GM08714 (cell line): ENCODE data around the gene CD99L2.

Experiments
- H3K4me3 ChIP-seq: fragments of 200-500 bp; sonication (Bioruptor generic); 2 replicates; pipeline ENCODE4 v1.5.1; 2014; ENCODE audit warnings: mild to moderate bottlenecking, low read length, inconsistent platforms
- ZNF274 ChIP-seq: IDR thresholded peaks from 2 replicates; pipeline ENCODE4 v1.6.1; 2012; ENCODE audit warnings: mild to moderate bottlenecking, low read depth, low read length

Gene CD99L2

DNA sequence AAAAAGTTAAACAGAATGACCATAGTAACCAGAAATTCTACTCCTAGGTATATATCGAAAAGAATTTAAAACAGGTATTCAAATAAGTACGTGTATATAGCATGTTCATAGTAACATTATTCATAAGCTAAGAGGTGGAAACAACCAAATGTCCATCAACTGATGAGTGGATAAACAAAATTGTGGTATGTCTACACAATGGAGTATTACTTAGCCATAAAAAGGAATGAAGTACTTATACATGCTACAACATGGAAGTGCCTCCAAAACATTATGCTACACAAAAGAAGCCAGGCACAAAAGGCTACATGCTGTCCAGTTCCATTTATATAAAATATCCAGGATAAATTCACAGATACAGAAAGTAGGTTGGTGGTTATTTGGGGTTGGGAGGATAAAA is 76.5 kb downstream of the CD99L2 start:
- no peak for TF ChIP-seq ZNF274

DNA sequence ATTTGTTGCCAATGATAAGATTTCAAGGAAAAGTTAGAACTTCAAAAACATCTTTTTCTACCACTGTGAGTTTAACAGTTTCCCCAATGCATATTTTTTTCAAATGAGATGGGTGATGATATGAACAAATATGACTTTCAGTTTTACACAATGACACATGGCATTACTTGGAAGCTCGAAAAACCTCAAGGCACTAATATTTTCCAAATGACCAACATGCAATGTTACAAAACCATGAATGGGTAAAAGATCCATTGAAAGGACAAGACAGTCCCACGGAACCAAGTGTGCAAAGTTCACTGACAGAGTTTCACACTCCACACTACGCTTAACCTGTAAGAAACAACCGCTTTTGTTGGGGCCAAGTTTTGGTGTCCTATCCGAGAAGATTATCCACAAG is 84.5 kb downstream of the CD99L2 start:
- no peak for TF ChIP-seq ZNF274
- H3K4me3 ChIP-seq, result no peak overlapping the region

More for the DNA sequence above, 76.5 kb downstream of the CD99L2 start:
- H3K4me3 ChIP-seq, result no peak overlapping the region

DNA sequence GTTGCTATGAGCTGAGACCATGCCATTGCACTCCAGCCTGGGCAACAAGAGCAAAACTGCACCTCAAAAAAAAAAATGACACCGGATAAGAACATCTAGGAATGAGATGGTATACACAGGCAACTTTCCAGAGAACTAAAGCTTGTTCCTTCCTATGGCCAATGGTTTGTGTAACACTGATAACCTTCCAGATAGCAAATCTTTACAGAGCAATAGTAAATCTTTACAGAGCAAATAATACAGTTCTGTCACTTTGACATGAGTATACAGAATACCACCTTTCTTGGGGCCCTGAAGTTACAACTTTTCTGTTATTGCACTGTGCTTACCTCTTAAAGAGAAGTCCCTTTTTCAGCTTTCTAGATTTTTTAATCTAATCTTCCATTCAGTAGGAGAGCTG is 91.6 kb downstream of the CD99L2 start:
- TF ChIP-seq ZNF274, result no peak
- no peak overlapping the region for H3K4me3 ChIP-seq

- no peak overlapping the region for H3K4me3 ChIP-seq
- no peak for TF ChIP-seq ZNF274
Measured at GRCh38 chrX:150805736-150806135, 92.7 kb downstream of the CD99L2 start.

- TF ChIP-seq ZNF274, result no peak
- no peak overlapping the region for H3K4me3 ChIP-seq
Measured at GRCh38 chrX:150792949-150793527, 105.4 kb downstream of the CD99L2 start.

DNA sequence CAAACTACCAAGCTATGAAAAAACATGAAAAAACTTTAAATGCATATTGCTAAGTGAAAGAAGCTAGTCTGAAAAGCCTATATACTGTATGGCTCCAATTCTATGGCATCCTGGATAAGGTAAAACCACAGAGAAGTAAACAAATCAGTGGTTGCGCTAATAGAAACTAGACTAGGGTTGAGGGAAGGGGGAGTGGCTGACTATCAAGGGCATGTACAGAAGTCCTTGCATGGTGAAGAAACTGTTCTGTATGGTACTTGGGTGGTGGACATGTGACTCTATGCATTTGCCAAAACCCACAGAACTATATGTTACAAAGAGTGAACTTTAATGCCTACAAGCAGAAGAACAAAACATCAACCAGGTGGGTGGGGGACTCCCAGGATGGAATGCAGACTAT is 108.4 kb downstream of the CD99L2 start:
- TF ChIP-seq ZNF274, result no peak
- no peak overlapping the region for H3K4me3 ChIP-seq

GRCh38 chrX:150781677-150782076 is 116.8 kb downstream of the CD99L2 start:
- no peak overlapping the region for H3K4me3 ChIP-seq
- TF ChIP-seq ZNF274, result no peak

DNA sequence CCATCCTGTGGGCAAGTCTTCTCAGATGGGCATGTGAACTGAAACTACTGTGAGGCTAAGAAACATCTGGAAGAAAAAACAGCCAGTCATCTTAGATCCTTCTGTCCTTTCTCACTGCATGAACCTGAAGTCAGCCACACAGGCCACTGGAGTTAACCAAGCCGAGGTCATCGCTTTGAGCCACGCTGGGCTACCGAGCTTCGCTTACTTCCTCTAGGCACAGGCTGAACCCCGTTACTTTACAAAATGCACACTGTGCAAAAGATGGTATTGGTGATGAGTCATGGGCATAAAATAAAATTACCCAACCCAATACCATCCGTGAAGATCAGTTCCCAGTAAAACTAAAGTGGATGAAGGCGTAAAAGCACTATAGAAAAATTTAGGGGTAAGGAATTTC is 119.1 kb downstream of the CD99L2 start:
- TF ChIP-seq ZNF274, result no peak

GRCh38 chrX:150777328-150777992 is 121.0 kb downstream of the CD99L2 start:
- H3K4me3 ChIP-seq, result no peak overlapping the region
- TF ChIP-seq ZNF274, result no peak

More for the DNA sequence above, 119.1 kb downstream of the CD99L2 start:
- H3K4me3 ChIP-seq, result no peak overlapping the region

DNA sequence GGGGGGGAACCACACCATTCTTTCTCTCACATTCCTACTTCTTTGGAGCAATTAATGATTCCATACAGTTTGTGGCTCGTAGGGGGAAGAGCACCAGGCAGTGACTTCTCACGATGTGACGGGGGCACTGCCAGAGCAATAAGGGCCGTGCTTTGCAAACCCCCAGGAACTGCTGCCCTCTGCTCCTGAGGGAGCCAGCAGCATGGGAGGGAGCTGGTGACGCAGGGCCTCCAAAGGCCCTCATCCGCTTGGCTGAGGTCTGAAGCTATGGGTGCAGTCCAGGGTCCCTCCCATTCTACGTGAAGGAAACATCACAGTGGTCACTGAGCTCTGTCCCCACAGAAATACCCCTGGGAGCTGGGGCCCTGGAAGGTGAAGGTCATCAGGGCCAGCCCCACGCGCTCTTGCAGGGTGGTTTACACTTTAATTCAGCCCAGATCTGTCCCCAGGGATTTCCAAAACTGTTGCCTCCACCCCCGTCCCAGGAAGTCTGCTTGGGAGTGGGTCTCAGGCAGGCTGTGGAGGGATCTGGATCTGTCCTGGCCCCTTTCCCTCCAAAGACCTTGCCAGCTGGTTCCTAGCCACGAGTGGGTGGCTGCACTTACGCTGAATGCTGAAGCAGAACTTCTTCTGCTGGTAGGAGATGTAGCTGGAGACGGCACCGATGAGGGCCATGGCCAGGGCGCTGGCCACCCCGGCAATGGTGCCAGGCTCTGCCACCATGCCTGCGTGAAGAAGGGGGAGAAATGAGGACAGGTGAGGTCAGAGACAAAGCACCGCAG is 122.7 kb downstream of the CD99L2 start:
- no peak overlapping the region for H3K4me3 ChIP-seq
- TF ChIP-seq ZNF274, result no peak

GRCh38 chrX:150774798-150775568 is 123.5 kb downstream of the CD99L2 start:
- no peak overlapping the region for H3K4me3 ChIP-seq
- TF ChIP-seq ZNF274, result no peak

- no peak overlapping the region for H3K4me3 ChIP-seq
- TF ChIP-seq ZNF274, result no peak
Measured at GRCh38 chrX:150773634-150774033, 124.8 kb downstream of the CD99L2 start.

DNA sequence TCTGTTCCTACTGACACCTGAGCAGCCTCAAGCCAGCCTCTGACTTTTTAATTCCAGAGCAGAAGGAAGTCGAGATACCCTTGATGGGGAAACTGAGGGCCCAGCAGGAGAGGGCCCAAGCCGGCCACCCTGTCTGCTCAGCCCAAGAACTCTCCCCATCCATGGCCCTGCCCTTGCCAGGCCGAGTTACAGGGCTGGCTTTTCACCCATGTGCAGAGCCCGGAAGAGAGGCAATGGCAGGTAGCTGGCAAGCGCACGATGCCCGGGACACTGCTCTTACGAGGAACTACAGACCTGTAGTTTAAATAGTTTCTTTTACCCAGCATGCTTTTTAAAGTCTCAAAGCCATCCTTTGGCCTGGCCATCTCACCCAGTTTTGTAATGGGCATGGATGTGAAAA is 125.4 kb downstream of the CD99L2 start:
- no peak for TF ChIP-seq ZNF274
- H3K4me3 ChIP-seq, result no peak overlapping the region
